HuH-7.5 (cell line): Measurements from ENCODE around the gene FSTL4.
A peak's percentile ranks its signal among the peaks of the same experiment; 100 is the strongest.

ENCODE experiments used
- DNase-seq: peaks from one replicate; pipeline ENCODE4 v3.0.0; 2011; ENCODE audit warnings: low spot score

Gene FSTL4

GRCh38 chr5:133290669-133291240 is 321.6 kb downstream of the FSTL4 start:
- DNase-seq, result no peak

DNA sequence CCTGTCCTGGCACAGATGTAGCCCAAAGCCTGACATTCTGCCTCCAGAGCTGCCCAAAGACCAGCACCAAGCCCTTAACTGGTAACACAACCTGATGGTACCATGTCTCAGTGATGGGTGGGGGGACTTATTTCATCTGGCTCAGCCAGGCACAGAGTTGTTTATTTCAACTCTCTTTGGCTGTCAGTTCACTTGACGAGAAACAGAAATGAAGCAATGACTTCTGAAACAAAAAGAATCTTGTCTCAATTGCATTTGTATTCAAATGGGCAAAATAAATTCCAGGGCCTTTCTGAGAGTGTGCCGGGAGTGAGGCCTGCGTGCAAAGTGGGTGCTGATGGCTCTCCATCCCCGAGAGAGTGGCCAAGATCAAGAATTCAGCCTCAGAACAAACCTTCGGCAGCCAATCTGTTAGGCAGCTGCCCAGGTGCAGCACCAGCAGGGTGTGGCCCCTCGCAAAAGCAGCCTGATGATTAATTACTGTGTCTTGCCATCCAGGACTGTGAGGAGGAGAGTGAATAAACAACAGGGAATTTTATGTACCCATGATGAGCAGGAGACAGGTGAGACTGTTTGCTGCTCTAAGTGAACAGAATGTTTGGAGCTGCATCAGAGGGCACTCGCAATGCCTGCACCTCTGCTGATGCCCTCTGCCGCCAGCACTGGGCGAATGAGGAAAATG is 322.5 kb downstream of the FSTL4 start:
- DNase-seq, result no peak

DNA sequence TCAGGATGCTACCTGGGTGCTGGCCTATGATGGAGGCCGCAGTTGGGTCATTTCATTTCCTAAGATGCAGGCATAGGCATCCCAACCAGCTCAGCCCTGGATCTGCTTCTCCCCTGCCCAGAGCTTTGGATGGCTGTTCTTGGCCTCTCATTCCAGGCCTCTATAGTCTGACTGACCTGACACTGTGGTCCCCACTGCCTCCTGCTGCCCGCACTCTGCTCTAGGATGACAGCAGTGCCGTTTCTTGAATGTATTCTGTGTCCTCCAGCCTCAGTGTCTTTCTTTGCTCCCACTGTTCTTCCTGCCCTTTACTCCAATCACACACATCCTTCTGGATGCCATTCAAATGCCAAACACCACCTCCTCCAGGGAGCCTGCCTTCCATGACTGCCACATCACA is 324.8 kb downstream of the FSTL4 start:
- peak; percentile 44 for DNase-seq

DNA sequence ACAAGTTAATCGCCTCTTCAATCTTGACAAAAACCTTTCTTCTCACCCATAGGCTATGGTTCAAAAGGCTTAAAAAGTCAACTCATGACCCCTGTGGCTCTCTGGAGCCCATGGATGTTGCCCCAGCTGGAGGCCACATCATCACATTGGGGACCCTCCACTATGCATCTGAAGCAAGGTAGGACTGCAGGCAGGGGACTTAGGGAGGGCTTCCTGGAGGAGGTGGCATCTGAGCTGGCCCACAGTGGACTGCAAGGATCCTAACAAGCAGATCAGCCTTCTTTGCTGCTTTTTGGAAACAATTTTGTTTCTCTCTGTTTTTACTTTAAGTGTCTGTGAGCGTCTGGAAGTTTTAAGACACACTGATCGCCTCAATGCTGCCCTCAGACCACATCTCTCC is 325.9 kb downstream of the FSTL4 start:
- DNase-seq, result no peak

DNA sequence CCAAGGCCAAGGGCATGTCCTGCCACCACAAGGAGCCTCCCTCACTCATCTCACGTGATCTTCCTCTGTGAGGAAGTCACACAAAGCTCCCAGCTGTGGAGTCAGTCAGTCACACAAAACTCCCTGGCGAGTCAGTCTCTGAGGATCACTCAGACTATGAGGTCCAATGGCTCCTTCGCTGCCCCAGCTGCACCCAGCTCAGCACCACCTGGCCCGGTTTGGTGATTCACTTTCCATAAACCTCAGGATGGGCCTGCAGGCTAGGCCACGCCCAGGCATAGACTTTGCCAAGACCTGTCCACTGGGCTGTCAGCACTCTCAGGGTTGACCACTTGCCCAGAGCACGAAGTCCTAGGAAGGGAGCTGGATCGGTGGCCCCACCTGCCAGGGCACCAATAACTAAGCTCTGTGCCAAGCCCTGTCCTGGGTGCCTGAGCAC is 326.7 kb downstream of the FSTL4 start:
- DNase-seq, result no peak

GRCh38 chr5:133284306-133284705 is 328.0 kb downstream of the FSTL4 start:
- no peak for DNase-seq

GRCh38 chr5:133278317-133278716 is 334.0 kb downstream of the FSTL4 start:
- DNase-seq, result no peak

DNA sequence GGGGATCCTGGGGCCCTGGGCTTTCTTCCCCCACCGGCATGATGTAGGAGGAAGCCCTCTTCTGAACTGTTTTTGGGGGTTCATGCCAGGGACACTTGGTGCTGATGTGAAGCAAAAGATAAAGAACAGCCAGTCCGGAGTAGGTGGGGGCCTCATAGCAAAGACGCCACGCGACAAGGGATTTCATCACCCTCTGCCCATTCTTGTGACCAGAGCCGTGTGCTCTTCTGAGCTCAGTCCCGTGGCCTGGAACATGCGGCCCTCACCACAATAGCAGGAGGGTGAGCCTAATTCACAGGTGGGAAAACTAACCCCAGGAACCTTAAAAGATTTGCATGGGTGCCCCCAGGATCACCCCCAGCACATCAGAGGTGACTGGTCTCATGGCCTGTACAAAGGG is 334.6 kb downstream of the FSTL4 start:
- no peak for DNase-seq

- no peak for DNase-seq
These were observed 336.2 kb downstream of the FSTL4 start for GRCh38 chr5:133276171-133276570.

- no peak for DNase-seq
These were observed 336.7 kb downstream of the FSTL4 start for GRCh38 chr5:133275631-133276030.

GRCh38 chr5:133274597-133274935 is 337.8 kb downstream of the FSTL4 start:
- DNase-seq, result no peak

- DNase-seq, result no peak
These were observed 338.4 kb downstream of the FSTL4 start for GRCh38 chr5:133273661-133274596.

- DNase-seq, result no peak
These were observed 340.0 kb downstream of the FSTL4 start for GRCh38 chr5:133272345-133272744.

DNA sequence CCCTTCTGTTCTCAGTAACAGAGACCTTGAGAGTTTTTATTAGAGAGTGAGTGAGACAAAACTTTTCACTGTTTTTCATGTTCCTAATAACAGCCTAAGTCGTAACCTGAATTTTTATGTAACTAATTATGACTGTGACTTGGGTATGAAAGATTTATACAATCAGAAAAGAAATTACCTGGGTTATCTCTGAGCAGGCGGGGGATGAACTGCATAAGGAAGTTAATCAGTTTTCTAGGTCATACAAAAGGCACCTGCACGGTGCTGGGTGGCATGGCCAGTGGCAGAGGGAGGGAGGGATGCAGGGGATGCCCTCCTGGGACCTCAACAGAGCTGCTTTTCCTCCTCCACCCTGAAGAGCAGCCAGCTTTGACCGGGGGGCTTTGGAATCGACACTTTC is 340.7 kb downstream of the FSTL4 start:
- no peak for DNase-seq

- no peak for DNase-seq
These were observed 342.6 kb downstream of the FSTL4 start for GRCh38 chr5:133269691-133270090.

- no peak for DNase-seq
These were observed 344.7 kb downstream of the FSTL4 start for GRCh38 chr5:133267601-133268000.

DNA sequence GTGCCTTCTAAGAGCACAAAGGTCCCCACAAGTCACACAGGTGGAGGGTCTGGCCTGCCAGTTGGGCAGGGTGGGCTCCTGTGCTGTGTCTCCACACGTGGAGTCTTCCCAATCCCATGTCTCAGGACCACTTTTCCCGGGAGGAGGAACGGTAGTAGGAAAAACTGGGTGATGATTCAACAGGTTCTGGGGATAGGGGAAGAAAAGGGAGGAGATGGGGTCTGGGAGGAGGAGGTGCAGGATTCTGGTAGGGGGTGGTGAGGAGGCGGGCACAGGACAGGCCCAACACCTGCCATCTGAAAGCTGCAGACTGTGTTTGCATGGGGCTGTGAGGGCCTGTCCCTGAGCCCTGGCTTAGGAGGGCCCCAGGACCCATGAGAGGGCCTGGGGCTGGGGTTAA is 345.4 kb downstream of the FSTL4 start:
- DNase-seq, result no peak

GRCh38 chr5:133266527-133266878 is 345.8 kb downstream of the FSTL4 start:
- no peak for DNase-seq

DNA sequence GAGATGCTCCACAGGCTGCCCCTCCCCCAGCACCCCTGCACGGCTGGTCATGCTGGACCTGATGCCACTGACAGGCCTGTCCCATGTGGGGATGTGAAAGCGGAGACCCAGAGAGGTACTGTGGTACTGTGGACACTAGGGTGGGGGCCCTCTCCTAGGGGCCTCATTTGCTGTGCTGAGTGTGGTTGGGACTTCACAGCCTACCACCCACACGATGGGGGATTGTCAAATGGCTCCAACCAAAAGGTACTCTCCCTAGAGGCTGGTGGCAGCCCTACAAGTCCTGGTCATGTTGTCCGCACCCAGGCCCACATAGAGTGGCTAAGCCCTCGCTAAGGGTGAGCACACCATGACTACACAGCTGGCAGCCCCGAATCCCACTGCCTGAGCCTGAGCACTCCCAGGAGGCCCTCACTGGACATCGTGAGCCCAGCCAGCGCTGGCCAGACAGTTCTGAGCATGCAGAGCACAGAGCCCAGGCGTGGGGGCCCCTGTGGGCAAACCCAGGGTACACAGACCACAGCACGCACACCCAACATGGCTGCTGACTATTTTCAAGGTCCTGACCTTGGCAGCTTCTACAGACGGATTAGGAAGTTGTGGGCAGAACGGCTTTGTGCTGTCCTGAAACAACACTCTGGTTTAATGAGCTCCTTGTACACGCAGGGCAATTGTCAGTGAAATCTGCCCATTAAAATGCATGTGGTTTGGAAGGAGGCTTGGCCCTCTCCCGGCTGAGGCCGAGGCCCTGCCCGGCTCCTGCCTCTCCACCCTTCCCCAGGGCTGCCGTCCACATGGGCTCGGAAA is 346.4 kb downstream of the FSTL4 start:
- no peak for DNase-seq

GRCh38 chr5:133265257-133265656 is 347.1 kb downstream of the FSTL4 start:
- DNase-seq, result no peak

DNA sequence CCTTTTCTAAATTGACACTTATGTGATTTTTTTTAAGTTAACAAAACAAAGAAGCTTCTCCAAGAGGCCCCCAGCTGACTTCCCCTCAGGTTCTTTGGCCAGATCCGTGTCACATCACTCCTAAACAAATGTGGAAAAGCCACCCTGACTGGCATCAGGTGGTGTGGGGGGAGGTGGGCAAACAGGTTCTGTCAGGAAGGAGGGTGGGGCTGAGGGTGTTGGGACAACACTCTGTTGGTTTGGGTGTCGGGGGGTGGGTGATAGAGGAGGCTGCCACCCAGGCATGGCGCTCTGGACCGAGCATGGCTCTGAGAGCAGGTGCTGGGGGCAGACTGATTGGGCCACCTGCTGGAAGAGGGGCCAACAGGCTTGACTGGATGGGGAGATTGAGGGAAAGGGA is 349.7 kb downstream of the FSTL4 start:
- no peak for DNase-seq

DNA sequence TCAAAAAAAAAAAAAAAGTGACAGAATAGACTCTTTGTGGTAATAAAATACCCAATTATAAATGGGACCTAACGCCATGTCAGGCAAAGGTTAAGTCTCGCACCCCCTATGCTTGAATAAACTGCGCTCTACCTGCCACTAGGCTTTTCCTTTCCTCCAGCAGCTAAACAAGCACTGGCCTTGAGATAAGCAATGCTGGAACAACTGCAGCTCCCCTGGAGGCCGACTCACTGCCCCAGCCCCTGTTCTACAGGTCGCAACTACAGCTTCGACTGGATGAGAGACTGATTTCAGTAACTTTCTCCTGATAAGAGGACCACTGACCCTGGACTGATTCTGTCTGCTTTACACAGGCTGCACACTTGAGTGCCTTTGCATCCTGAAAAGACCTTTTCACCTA is 350.3 kb downstream of the FSTL4 start:
- DNase-seq, result no peak
